ENCODE results near the gene GLT1D1. TPM values are rescaled to one million over a fixed set of nuclear protein-coding genes. Genes with fewer than 3 reads are reported as not detected.

GLT1D1 gene
- total and polyA plus RNA-seq, 2 donors (not counting 1 experiment from before 2014, with no cell fraction given): under 0.01 TPM; not detected in 1

- Histone ChIP-seq H4K20me1 (ENCODE audit: control insufficient read depth, extremely low read depth, insufficient read depth, low read length) (no peaks in the 10 kb centered on the region), H3K9me3 (ENCODE audit: control insufficient read depth, insufficient read depth, low read depth, low read length) (no peaks in the 10 kb centered on the region), H3K36me3 (ENCODE audit: control insufficient read depth, insufficient read depth, low read length) (no peaks in the 10 kb centered on the region), H3K4me3 (replicated peaks in 1 of 4; ENCODE audit: control extremely low read depth in 1 of 4, insufficient read depth in 1 of 4, low read depth in 3 of 4, low read length in 4 of 4) (no peak overlapping the region), H3K4me1 (ENCODE audit: control insufficient read depth, extremely low read depth, insufficient read depth, low read length) (no peaks in the 10 kb centered on the region), H3K27me3 (ENCODE audit: control insufficient read depth, insufficient read depth, low read length) (no peaks in the 10 kb centered on the region), H2AFZ (ENCODE audit: low read length) (no peak overlapping the region), H3K27ac (ENCODE audit: insufficient read depth, low read length) (no peak overlapping the region), H3K9ac (ENCODE audit: insufficient read depth, low read length) (no peak overlapping the region), H3K79me2 (ENCODE audit: control insufficient read depth, insufficient read depth, low read length) (no peaks in the 10 kb centered on the region), H3K4me2 (ENCODE audit: extremely low read depth, insufficient read depth, low read length) (no peak overlapping the region)
- no peak for TF ChIP-seq EZH2 (IDR thresholded peaks at IDR 0.05; ENCODE audit: low read length, missing control alignments)
- TF ChIP-seq CTCF (conservative IDR thresholded peaks at IDR 0.05 in 1 of 2, IDR thresholded peaks at IDR 0.05 in 1 of 2; ENCODE audit: low read depth in 1 of 2, low read length in 2 of 2): no peak
- no peak for DNase-seq (ENCODE audit: low read depth in 2 of 2)
Measured at GRCh38 chr12:128911861-128912260, 58.6 kb downstream of the GLT1D1 start.

GRCh38 chr12:128914908-128915563, 61.8 kb downstream of the GLT1D1 start:
- no peaks in the 10 kb centered on the region for H3K79me2 ChIP-seq (ENCODE audit: control insufficient read depth, insufficient read depth, low read length)
- H2AFZ ChIP-seq (ENCODE audit: low read length): no peak overlapping the region
- no peaks in the 10 kb centered on the region for H3K27me3 ChIP-seq (ENCODE audit: control insufficient read depth, insufficient read depth, low read length)
- TF ChIP-seq EZH2 (IDR thresholded peaks at IDR 0.05; ENCODE audit: low read length, missing control alignments) (no peak), CTCF (conservative IDR thresholded peaks at IDR 0.05 in 1 of 2, IDR thresholded peaks at IDR 0.05 in 1 of 2; ENCODE audit: low read depth in 1 of 2, low read length in 2 of 2) (no peak)
- no peaks in the 10 kb centered on the region for H3K4me1 ChIP-seq (ENCODE audit: control insufficient read depth, extremely low read depth, insufficient read depth, low read length)
- no peak overlapping the region for H3K4me2 ChIP-seq (ENCODE audit: extremely low read depth, insufficient read depth, low read length)
- no peak overlapping the region for H3K9ac ChIP-seq (ENCODE audit: insufficient read depth, low read length)
- no peak overlapping the region for H3K27ac ChIP-seq (ENCODE audit: insufficient read depth, low read length)
- DNase-seq (ENCODE audit: low read depth in 2 of 2): no peak
- H4K20me1 ChIP-seq (ENCODE audit: control insufficient read depth, extremely low read depth, insufficient read depth, low read length): no peaks in the 10 kb centered on the region
- no peak overlapping the region for H3K4me3 ChIP-seq (replicated peaks in 1 of 4; ENCODE audit: control extremely low read depth in 1 of 4, insufficient read depth in 1 of 4, low read depth in 3 of 4, low read length in 4 of 4)
- H3K36me3 ChIP-seq (ENCODE audit: control insufficient read depth, insufficient read depth, low read length): no peaks in the 10 kb centered on the region
- H3K9me3 ChIP-seq (ENCODE audit: control insufficient read depth, insufficient read depth, low read depth, low read length): no peaks in the 10 kb centered on the region

GRCh38 chr12:128916425-128916824, 63.1 kb downstream of the GLT1D1 start:
- no peak overlapping the region for H2AFZ ChIP-seq (ENCODE audit: low read length)
- no peaks in the 10 kb centered on the region for H4K20me1 ChIP-seq (ENCODE audit: control insufficient read depth, extremely low read depth, insufficient read depth, low read length)
- H3K27ac ChIP-seq (ENCODE audit: insufficient read depth, low read length): no peak overlapping the region

More at GRCh38 chr12:128916425-128916824, 63.1 kb downstream of the GLT1D1 start:
- Histone ChIP-seq H3K79me2 (ENCODE audit: control insufficient read depth, insufficient read depth, low read length) (no peaks in the 10 kb centered on the region), H3K9ac (ENCODE audit: insufficient read depth, low read length) (no peak overlapping the region), H3K36me3 (ENCODE audit: control insufficient read depth, insufficient read depth, low read length) (no peaks in the 10 kb centered on the region), H3K9me3 (ENCODE audit: control insufficient read depth, insufficient read depth, low read depth, low read length) (no peaks in the 10 kb centered on the region), H3K4me1 (ENCODE audit: control insufficient read depth, extremely low read depth, insufficient read depth, low read length) (no peaks in the 10 kb centered on the region), H3K4me2 (ENCODE audit: extremely low read depth, insufficient read depth, low read length) (no peak overlapping the region), H3K27me3 (ENCODE audit: control insufficient read depth, insufficient read depth, low read length) (no peaks in the 10 kb centered on the region), H3K4me3 (replicated peaks in 1 of 4; ENCODE audit: control extremely low read depth in 1 of 4, insufficient read depth in 1 of 4, low read depth in 3 of 4, low read length in 4 of 4) (no peak overlapping the region)
- DNase-seq (ENCODE audit: low read depth in 2 of 2): no peak
- TF ChIP-seq EZH2 (IDR thresholded peaks at IDR 0.05; ENCODE audit: low read length, missing control alignments): no peak
- no peak for TF ChIP-seq CTCF (conservative IDR thresholded peaks at IDR 0.05 in 1 of 2, IDR thresholded peaks at IDR 0.05 in 1 of 2; ENCODE audit: low read depth in 1 of 2, low read length in 2 of 2)

Measured in fibroblast of lung (primary cell).